Endothelial cell of hepatic sinusoid (primary cell): ENCODE measurements around the gene ARHGAP24.
"Not testable (repeated sequence)": the region's sequence is repeated elsewhere in the genome, so short reads cannot be mapped to it uniquely, and the experiment has no call there.

Experiments used
- in situ Hi-C: cut with HindIII; loops from 2 replicates; pipeline ENCODE4 v1.10.0; 2017; ENCODE audit warnings: low sequenced_read_pairs

The ARHGAP24 gene

DNA sequence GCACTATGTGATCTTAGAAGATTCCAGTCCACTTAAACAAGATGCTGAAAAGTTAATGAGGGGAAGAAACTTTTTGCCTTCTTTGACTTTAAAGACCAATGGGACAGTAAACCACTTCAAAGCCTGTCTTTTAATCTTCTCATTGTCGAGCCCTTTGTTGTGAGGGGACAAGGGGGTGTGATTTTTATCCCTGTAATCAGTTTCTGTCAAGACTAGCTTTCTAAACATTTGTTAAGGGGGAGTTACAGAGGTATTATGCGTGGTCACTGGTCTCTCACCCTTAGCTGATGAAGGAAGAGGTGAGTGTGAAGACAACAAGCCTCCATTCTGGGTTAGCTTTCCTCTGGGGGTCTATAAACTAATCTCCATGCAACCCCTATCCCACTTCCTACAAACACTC, 409.3 kb downstream of the ARHGAP24 start:
- in situ Hi-C loops, result no loop called here

DNA sequence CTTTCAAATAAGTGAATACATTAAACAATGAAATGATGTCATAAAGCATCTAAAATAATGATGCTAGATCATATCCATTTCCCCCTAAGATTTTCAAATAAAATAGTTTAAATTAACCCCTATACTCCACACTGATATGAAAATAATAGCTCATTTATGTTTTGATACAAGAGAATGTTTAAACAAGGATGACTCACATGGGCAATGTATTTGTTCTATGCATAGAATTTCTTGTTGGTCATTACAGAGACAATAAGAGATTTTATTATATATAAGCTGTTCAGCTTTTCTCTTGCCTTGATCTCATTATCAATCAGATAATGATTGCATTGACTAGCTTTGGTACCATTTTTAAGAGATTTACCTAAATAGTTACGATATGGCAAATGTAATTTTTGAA, 411.7 kb downstream of the ARHGAP24 start:
- in situ Hi-C loops, result no loop called here

DNA sequence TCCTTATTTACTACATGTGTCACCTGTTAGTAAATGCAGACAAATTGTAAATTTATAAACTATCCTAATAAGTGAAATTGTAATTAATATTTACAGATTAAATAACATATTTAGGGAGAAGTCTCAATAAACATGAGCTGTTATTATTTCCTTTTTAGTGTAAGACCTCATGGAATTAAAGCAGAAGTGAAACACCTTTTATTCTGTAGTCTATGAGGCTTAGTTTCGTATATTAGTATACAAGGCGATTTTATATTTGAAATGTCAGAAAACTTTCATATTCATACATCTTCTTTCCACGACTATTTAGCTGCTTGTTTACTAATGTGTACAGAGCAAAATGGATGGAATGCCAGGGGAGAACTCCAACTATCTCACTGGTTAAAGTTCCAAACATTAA, 414.4 kb downstream of the ARHGAP24 start:
- in situ Hi-C loops, result no loop called here

DNA sequence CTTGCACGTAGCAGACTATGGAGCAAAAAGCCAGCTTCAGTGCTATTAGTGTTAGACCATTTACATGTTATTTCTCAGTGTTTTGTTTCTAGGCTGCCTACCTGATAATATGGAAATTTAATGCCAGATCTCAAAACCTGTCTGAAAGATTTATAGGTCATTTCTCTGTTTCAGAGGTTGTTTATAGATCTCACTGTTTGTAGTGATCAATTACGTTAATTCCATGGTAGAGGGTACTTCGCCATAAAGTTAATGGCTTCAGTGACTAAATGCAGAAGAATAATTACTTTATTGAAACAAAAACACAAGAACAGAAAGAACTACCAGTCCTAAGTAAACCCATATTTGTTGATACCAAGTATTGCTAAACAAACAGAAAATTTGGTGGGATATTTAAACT, 420.8 kb downstream of the ARHGAP24 start:
- in situ Hi-C loops, result no loop called here

DNA sequence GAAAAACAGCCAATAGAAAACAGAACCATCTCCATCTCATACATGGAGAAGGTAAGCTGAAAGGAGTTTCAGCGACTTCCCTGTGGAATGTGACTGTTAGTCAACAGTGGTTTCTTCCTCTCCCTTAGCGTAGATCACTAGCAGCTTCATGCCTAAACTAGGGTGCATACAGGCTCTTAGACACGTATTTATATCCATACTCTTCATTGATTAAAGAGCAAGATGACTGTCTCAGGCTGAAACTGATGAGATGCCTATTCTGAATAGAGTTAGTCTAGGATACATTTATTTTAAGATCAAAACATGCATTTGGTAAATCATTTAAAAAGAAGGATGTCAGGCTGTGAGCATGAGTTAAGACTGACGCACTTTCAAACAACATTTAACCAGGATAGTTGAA, 423.3 kb downstream of the ARHGAP24 start:
- in situ Hi-C loops, result no loop called here

DNA sequence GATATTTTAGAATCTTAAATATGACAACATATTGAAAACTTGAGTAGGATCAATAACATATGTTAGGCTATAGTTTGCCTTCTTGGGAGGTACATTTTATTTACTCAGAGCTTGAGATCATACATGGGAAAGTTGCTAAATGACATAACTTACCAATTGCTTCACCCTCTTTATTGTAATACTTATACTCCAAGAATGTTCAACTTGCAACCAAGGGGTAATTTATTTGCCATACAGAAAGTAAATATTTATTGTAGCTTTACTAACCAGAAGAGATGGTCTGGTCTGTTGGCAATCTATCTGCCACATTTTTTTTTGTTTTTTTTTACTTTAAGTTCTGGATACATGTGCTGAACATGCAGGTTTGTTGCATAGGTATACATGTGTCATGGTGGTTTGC, 426.6 kb downstream of the ARHGAP24 start:
- in situ Hi-C loops, result no loop called here

DNA sequence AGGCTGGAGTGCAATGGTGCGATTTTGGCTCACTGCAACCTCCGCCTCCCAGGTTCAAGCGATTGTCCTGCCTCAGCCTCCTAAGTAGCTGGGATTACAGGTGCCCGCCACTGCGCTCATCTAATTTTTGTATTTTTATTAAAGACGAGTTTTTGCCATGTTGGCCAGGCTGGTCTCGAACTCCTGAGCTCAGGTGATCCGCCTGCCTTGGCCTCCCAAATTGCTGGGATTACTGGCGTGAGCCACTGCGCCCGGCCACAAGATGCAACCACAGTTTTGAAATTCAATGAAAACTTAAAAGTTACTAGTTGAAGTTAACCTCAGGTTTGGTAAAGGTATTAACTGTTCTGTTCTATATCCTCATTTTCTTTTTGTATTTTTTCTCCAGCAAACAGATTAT, 427.7 kb downstream of the ARHGAP24 start:
- in situ Hi-C loops, result not testable (repeated sequence)

DNA sequence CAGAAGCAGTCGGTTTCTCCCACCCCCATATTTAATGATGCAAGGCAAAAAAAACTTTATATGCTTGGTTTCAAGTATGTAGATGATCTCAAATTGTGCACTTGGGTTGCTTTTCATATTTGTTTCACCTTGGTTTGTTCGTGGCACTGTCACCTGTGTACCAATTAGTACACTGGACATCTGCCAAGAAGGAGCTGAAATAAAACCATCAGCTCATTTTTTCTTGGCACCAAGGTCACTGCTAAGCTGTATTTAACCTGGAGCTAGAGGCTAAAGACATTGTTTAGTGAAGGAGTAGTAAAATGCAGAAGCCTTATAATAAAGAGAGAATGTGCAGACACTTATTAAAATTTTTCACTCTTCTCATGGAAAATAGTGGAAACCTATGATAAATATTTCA, 430.8 kb downstream of the ARHGAP24 start:
- in situ Hi-C loops, result no loop called here

DNA sequence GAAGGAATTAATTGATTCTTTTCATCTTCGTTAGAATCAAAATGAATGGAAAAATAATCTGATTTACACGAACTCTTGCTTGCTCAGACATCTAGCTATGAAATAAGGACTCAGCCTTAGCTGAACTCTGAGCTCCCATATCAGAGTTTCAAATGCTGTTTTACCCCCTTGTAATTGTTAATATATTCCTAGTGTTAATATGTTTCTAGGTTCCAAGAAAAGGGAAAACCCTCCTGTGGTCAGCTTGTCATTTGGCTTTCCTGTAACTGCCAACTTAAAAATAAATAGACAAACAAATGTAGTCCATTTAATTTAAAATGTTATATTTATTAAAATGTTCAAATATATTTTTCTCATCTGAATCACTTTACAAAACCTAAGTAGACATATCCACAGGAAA, 432.1 kb downstream of the ARHGAP24 start:
- in situ Hi-C loops, result no loop called here

DNA sequence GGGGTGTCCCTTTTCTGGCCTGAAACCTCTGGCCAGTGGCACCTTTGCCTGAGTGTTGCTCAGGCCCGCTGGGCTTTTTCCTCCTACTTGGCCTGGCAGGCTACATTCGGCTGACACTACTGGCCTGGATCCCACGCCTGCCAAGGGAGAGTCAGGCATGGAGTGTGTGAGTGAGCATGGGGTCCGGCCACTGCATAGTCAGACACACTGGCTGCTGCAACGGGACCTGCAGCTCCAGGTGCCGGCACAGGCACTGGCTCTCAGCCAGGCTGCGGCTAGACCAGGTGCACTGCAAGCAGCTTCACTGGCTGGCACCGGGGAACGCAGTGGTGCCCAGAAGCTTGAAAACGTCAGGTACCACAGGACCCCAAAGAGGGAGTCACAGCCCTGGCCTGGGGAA, 434.9 kb downstream of the ARHGAP24 start:
- in situ Hi-C loops, result no loop called here

DNA sequence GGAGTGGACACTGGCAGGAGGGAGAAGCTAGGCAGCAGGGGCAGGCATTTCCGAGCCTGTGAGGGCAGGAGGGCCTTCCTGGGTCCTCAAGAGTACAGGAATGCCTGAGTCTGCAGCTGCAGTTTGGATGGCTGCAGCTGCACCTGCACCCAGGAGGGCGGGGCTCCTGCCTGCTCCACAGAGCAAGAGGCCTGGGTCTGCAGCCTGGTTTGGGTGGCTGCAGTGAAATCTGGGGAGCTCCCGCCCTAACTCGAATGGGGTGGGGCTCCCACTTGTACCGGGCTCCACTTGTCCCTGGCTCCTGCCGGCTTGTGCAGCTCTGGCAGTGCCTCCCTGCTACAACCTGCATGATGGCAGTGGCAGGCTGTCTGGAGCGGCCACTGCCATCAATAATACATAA, 436.0 kb downstream of the ARHGAP24 start:
- in situ Hi-C loops, result no loop called here

DNA sequence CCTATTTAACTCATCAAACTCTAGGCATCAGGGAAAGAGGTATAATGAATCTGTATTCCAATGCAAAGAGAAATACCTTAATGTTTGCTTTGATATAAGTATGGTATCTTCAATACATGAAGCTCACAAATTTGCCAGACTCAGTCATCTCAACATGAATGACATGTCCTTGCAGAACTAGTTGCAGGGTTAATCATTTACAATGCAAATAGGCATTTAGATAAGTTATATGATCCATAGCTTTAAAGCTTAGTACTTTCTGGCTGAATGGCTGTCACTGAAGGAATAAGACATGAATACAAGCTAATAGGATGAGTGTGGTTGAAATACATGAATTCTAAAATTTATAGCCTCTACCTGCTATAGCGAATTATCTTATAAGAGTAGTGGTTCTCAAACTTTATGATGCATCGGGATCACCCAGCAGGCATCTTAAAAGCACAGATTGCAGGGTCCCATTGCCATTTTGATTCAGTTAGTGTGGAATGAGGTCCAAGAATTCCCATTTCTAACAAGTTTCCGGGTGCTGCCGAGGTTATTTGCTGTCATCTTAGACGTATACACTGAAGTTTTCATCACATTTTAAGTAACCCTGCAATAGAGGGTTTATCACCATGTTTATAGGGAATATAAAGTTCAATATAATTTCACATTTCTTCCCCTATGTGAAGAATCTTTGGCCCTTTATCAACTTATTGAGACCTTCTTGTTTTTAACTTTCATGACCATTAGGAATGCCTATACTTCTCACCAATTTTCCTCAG, 439.2 kb downstream of the ARHGAP24 start:
- in situ Hi-C loops, result no loop called here

DNA sequence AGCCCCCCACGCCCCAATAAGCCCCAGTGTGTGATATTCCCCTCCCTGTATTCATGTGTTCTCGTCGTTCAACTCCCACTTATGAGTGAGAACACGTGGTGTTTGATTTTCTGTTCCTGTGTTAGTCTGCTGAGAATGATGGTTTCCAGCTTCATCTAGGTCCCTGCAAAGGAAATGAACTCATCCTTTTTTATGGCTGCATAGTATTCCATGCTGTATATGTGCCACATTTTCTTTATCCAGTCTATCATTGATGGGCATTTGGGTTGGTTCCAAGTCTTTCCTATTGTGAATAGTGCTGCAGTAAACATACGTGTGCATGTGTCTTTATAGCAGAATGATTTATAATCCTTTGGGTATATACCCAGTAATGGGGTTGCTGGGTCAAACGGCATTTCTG, 440.6 kb downstream of the ARHGAP24 start:
- in situ Hi-C loops, result not testable (repeated sequence)

DNA sequence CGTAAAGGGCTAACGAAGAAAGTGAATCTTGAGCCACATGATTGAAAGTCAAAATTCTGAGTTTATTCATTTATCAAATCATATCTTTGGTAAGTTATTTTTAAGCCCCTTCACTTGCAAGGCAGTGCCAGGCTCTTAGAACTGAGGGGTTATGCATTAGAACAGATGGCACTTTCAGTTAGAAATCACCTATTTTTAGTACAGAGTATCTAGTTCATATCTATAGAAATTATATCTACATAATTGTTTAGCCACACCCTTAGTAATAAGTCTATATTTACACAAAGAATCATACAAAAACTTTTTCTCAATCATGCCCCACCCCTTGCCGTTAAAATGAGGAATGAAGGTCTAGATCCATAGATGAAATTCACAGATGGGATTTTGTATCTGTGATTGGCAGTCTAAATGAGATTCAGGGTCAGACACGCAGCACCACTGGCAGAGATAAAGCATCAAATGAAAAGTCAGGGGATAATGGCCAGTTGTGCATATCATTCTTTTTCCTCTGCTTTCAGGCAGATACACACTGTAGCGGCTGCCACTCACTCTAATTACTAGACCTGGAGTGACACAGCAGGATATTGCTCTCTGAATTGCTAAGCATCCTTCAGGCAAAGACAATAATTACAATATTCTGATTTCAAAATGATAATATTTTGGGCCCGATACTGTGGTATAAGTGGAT, 444.4 kb downstream of the ARHGAP24 start:
- in situ Hi-C loops, result no loop called here

DNA sequence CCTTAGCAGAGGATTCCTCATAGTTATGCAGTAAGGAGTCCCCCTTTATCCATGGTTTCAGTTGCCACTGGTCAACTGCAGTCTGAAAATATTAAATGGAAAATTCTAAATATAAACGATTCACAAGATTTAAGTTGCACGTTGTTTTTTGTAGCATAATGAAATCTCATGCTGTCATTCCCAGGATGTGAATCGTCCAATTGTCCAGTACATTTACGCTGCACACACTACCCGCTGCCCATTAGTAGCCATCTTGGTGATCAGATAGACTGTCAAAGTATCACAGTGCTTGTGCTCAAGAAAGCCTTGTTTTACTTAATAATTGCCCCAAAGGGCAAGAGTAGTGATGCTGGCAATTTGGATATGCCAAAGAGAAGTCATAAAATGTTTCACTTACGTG, 450.1 kb downstream of the ARHGAP24 start:
- in situ Hi-C loops, result no loop called here

DNA sequence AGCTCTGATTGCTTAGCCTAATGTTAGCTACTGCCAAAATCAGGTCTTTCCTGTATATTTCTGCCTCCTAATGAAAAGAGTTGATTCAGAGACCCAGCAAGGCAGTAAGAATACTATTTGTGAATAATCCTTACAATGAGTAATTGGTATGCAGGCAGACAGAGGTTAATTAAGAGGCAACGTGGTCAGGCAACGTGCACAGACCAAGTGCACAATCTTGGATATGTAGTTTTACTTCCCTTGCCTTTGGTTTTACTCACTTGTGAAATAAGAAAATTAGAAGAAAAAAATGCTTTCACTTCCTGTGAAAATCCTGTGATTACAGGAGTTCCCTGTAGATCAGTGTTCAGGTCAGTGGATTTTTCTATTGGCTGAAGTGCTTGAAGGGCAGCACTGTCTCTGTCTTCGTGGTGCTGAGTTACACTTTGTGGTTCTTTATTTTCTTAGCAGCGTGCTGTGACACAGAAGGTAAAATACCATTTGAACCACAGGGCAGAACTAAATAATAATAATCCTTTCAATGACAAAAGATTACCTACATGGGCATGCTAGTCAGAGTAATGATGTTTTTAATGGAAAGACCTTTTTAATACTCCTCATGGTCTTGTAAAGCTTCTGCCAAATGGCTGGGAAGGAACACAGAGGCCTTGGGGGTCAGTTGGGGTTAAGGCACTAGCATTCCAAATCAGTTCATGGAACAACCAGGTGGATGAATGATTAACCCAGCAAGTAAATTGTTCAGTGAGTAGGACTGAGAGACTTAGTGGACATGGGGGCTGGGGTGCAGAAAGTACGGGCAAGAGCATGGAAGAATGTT, 454.0 kb downstream of the ARHGAP24 start:
- in situ Hi-C loops, result no loop called here

DNA sequence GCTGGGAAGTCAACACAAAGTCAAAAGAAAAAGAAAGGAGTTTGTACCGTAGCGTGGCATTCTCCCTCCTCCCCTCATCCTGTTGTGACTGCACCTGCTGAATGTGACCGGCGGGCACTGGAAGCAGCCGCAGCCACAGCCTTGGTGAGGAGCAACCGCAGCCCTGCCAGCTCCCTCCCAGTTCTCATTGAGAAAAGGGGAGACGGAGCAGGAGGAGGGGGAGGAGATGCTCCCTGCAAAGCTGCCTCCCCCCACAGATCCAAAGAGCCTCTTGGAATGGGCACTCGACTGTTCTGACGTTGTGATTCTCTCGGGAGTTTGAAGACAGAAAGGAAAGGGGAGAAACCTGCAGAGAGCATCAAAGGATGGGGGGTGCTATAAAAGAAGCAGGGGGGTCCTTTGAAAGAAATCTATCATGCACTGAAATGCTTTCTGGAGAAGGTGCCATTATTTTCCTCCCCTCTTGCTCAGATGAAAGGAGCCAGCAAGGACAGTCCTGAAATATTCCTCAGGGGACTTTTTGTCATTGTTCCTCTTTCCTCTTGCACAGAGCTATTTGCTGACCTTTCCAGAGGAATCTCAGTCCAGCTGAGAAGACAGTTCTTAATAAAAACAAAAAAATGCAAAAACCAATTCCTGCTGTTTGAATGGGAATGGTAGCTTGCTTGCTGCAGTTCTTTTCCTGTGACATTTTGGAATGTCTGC, 455.2 kb downstream of the ARHGAP24 start:
- in situ Hi-C loops, result no loop called here

DNA sequence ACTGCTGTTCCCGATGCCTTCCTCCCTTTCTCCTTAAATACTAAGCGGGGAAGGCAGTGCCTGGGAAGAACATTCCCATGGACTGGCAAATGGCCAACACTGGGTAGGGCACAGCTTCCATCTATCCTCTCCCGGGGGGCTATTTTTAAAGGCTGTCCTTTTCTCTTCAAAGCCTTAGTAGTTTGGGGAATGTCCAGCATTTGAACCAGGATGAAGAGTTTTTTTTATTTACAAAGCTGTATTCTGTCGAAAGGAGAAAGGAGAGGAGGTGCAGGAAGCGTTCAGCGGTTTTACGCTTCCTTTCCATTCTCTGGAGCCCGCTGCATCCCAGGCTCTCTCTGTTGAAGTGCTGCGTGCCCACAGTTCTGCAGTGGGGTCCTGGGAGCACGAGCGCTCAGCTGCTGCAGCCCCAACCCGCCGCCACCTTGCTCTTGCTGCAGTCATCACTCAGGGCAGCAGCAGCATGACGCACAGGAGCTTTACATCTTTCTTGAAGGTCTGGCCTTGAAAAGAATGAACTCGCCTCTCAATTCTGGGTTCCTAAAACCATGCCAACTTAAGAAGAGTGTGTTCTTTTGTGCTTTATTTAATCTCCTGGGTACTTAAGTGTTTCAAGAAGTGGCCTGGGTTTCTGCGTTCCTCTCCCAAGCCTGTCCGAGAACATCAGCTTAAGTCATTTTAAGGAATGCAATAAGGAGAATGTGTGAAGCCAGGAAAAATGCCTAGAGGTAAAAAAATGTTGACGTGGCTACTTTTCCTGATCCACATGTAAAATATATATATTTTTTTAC, 457.7 kb downstream of the ARHGAP24 start:
- in situ Hi-C loops, result no loop called here

DNA sequence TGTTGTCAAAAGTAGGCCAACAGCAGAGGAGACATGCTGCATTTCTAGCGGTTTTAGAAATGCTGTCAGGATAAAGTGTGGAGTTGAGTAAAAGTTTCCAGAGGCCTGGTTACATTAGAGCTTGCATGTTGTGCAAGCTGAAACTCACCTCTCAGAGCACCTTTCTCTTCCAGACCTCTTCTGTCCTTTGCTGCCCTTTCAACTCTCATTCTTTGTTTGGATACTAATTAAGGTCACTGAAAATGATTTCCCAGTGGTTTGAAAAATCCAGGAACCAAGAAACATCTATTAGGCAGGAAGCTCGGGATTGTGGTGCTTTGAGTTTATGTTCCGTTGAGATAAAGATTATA, 458.3 kb downstream of the ARHGAP24 start:
- in situ Hi-C loops, result no loop called here

DNA sequence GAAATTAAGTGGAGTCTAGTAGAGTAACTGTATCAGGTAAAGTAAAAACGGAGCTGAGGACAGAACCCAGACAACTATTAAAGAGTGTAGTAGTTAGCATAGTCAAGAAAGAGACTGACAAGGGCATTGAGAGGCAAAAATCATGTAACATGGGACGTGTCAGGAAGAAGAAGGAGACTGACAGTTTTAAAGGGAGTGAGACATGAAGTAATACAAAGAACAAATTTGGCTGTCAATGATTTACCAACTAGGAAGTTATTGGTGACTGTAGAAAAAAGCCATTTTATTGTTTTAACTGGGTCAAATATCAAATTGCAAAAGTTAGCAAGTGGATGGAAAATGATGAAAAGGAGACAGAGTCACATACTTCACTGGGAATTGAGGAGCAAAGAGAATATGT, 462.6 kb downstream of the ARHGAP24 start:
- in situ Hi-C loops, result no loop called here

DNA sequence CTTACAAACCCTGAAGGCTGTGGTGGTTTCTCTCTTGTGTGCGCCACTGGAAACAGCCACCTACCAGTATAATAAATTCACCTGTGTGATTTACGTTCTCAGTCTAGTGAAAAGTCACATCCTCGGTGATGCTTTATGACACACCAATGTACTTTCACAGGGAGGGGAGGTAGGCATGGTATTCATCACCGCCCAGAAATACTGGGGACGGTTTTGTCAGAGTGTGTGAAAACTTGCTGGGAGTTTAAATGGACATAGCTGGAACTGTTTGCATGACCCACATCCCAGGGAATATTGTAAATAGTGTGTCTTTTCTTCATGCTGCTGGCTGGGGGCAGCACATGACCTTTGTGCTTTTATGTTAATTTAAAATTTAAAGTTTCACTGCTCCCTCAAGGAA, 463.1 kb downstream of the ARHGAP24 start:
- in situ Hi-C loops, result no loop called here
